Activated CD4-positive, alpha-beta T cell treated with anti-CD3 and anti-CD28 coated beads, Interleukin-2, amount 50 U/mL, for 1 hour (primary cell): ENCODE data around the gene THSD7A.

ENCODE experiments used
- DNase-seq: peaks from one replicate; pipeline ENCODE4 v3.0.0-alpha.2; 2020

The THSD7A gene, protein sequence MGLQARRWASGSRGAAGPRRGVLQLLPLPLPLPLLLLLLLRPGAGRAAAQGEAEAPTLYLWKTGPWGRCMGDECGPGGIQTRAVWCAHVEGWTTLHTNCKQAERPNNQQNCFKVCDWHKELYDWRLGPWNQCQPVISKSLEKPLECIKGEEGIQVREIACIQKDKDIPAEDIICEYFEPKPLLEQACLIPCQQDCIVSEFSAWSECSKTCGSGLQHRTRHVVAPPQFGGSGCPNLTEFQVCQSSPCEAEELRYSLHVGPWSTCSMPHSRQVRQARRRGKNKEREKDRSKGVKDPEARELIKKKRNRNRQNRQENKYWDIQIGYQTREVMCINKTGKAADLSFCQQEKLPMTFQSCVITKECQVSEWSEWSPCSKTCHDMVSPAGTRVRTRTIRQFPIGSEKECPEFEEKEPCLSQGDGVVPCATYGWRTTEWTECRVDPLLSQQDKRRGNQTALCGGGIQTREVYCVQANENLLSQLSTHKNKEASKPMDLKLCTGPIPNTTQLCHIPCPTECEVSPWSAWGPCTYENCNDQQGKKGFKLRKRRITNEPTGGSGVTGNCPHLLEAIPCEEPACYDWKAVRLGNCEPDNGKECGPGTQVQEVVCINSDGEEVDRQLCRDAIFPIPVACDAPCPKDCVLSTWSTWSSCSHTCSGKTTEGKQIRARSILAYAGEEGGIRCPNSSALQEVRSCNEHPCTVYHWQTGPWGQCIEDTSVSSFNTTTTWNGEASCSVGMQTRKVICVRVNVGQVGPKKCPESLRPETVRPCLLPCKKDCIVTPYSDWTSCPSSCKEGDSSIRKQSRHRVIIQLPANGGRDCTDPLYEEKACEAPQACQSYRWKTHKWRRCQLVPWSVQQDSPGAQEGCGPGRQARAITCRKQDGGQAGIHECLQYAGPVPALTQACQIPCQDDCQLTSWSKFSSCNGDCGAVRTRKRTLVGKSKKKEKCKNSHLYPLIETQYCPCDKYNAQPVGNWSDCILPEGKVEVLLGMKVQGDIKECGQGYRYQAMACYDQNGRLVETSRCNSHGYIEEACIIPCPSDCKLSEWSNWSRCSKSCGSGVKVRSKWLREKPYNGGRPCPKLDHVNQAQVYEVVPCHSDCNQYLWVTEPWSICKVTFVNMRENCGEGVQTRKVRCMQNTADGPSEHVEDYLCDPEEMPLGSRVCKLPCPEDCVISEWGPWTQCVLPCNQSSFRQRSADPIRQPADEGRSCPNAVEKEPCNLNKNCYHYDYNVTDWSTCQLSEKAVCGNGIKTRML (N-terminal part only)

DNA sequence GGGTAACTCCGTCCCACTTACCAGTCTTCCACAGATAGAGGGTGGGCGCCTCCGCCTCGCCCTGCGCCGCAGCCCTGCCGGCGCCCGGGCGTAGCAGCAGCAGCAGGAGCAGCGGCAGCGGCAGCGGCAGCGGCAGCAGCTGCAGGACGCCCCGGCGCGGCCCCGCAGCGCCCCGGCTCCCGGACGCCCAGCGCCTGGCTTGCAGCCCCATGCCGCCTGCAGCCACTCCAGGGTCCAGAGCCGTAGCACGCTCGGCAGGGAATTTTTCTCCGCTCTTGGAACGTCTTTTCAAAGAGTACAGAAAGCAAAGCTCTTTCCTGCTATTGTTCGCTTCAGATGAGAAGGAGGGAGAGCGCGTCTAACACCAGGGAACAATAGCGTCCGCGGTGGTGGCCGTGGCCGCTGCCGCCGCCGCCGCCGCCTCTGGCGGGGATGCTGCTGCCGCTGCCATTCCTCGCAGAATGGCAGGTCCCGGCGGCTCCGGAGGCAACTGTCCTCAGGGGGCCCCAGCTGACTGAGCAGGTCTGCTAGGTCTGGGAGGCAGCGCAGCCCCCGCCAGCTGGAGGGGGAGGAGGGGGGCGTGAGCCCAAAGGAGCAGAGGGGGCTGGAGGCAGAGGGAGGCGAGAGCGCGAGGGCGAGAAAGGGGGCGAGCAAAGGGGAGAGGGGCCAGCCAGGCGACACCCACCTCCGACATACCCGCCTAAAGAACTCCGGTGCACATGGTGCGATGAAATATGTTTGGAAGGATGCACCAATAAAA lies at the start of gene THSD7A:
THSD7A (minus strand) TSS at position 463 of the 760 bp plus-strand sequence; CDS start at position 211, 252 bp downstream.
- no peak for DNase-seq

DNA sequence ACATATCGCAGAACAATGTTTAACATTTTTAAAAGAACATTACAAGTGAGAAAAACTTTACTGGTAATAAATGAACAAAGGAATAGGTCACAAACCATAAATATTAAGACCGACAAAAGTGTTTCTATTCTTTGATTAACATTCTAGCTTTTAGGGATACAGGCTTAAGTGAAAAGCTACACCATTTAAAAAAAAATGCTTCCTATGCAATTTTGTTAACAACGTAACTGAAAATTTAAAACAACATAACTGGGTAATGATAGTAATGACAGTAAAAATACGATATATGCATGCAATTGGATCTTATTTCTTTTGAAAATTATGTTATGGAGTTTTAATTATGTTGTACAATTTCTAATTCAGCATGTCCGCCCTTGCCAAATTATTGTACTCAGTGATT lies 49.7 kb upstream of the THSD7A start:
- DNase-seq = no peak

DNA sequence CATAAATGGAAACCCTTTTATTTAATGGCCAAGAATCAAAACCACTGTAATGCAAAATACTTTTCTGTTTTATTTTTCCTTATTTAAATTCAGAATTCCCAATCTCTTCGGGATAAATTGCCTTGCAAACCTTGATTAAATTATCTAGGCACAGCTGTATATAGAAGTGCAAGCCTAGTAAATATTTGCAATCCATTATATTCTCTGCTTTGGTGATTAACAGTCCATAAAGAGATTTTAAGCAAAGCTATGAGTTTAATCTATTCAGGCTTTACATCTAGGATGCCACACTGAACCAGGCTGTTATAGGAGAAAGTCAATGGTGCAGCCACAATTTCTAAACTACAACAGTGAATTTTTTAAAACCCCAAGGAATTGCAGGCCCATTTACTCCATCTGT lies 43.6 kb upstream of the THSD7A start:
- no peak for DNase-seq

DNA sequence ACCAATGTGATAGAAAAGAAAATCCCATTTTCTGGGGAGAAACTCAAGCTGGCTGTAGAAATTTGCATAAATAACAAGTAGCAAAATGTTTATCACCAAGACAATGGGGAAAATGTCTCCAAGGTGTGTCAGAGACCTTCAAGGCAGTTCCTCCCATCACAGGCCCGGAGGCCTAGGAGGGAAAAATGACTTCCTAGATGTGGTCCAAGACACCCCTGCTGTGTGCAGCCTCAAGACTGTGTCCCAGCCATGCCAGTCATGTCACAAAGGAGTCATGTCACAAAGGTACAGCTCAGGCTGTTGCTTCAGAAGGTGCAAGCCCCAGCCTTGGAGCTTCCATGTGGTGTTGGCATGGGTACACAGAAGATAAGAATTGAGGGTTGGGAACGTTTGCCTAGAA lies 33.7 kb upstream of the THSD7A start:
- DNase-seq = no peak

DNA sequence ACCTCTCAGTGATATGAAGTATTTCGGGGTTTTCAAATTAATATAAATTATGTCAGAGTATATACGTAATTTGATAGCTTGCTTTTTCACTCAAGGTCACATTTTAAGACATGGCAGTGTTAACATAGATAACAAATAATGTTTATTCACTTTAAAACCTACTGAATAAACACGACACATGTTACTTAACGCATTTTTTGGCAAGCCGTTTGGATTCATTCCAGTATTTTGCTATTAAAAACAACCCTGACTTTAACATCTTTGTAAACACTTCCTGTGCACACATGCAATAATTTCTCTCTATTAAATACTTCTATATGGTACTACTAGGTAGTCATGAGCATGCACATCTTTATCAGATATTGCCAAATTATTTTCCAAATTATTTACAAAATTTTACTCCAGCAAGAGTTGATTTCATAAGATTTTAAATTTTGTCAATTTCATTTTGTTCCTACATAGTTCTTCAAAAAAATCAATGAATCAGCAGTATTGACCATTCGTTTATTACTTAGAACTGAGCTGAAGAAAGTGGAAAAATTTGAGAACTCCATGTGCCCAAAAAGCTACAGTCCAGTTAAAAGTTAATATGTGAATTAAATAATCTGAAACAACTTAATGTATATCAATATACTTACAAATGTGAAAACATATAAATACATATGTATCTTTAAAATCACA lies 26.8 kb upstream of the THSD7A start:
- no peak for DNase-seq

DNA sequence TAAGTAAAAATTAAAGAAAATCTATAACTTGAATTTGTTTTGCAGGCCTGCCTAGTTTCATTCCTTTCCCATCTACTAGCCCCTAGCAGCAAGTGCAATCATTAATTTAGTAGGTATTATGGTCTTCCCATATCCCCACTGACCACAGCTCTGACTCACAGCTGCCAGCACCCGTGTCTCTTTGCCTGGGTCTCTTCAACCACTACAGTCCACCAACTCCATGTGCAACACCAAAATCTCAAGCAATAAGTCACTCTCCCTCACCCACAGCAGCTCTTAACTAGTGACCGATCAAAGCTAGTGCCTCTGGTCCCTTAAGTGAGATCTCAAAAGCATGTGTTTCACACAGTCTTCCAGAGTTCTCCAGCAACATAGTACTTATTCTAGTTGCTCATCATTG lies 26.0 kb upstream of the THSD7A start:
- no peak for DNase-seq

DNA sequence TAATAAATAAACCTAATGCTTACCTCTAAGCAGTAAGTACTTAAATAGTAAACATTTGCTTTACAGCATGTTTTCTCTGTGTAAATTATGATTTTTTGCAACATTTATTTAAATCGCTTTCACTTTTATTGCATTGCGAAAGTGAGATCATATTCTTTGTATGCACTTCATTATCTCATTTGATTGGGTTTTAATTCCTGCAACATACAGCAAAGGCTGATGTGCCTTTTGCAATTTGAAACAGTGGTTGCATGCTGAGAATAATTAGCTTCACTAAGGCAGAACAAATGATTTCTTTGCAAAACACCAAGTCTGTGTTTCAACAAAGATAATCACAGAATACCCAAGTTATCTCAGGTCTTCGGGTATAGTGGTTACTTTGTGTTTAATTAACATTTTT lies 16.3 kb upstream of the THSD7A start:
- no peak for DNase-seq

DNA sequence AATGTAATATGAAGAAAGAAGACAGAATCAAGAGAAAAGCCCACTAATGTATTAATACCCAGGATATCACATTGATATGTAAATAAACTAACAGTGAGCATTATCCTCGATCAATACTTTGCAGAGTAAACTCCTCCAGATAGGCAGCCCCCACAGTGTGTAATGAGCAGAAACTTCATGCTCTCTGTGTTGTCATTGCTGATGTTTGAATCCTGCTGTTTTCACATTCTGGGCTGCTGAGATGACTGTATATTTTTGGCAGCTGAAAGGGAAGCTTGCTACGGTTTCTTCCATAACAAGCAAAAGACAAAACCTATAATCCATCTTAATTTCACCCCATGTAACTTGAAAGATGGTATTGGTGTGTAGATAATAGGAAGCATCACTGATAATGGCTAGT lies 15.3 kb upstream of the THSD7A start:
- DNase-seq = no peak

DNA sequence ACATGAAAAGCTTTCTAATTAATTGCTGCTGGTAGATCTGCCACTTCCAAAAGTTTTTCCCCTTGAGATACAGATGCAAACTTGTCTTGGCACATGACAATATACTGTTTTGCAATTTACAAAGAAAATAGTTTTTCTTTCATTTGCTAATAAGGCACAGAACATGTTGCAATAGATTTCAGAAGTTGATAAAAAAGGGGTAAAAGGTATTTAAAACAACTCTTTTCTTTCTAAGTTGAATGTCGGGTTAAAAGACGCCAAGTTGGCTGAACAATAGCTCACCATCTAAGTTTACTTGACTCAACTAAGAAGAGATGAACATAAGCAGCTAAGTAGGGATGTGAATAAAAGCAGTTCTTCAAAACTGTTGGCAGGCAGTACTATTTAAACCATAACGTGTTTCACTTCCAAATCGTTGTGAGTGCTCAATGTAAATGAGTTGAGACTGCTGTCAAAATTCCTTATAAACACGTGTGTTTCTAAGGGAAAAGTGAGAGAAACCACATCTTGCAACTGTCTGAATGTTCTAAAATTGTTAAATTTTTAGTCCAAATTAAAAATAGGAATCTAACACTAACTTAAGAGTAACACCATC lies 14.5 kb upstream of the THSD7A start:
- DNase-seq = no peak

DNA sequence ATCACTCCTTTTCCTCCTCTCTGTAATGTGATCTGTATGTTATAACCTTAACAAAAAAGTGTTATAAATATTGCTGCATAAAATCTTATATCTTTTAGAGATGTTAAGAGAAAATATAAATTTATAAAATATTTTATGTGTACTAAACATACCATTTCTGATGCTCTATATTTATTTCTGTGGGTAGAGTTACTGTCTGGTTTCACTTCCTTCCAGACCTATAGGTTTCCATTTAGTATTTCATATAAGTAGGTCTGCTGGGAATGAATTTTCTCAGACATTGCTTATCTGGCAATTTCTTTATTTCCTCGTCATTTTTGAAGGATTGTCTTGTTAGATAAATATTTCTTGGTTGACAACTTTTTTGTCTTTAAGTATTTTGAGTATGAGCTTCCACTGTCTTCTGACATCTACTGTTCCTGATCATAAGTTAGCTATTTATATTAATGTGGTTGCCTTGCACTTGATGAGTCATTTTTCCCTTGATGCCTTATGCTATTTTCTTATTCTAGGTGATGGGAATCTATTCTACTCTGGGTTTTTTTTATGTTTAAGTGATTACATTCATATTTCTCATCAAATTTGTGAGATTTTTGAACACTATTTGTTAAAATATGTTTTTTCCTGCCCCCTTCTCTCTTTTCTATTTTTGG lies 11.2 kb upstream of the THSD7A start:
- no peak for DNase-seq

DNA sequence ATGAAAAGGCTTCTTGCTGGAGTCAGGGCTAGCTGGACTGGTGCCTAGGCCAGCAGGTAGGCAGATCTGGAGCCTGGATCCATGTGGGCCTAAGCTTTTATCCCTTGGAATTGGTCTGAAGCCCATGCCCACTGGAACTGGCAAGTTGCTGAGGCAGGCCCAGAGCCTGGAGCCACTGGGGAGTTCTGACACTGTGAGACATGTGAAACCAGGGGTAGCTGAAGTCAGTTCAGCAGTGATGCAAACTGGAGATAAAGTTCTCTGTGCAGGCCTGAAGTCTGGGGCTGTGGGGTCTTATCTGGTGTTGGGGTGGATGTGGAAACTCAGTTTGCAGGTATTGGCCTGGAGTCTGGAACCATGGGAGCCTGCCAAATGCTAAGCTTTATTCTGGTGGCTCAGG lies 9.7 kb upstream of the THSD7A start:
- no peak for DNase-seq

DNA sequence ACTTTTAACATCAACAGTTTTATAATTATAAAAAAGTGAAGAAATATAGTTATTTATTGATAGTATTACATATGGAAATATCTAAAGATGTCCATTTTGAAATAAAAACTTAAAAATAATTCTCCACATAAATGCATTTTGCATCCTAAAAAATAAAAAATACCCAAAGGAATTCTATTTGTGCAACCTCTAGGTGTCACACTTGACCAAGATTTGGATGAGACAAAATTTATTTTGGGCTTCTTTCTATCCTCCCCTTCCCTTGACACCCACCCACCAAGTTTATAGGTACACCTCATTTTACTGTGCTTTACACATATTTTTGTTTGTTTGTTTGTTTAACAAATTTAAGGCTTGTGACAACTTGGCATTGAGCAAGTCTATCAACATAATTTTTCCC lies 3.3 kb upstream of the THSD7A start:
- DNase-seq = no peak

DNA sequence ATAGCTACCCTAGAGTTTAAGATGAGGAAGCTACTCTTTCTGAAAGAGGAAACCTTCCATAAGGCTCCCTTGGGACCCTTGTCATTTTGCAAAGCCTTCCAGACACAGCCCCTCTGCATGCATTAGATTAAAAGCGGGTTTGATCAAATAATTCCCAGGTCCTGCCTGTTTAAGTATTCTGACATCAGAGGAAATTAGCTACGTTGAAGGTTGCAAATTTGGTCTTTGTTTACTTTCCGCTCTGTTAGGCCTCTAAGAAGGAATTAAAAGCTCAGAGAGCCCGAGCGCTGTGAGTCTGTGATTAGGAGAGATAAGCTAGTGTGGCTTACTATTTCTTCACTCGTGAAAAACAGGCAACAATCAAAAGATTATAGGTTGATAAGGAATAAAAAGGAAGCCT lies 1.4 kb upstream of the THSD7A start:
- DNase-seq = no peak

DNA sequence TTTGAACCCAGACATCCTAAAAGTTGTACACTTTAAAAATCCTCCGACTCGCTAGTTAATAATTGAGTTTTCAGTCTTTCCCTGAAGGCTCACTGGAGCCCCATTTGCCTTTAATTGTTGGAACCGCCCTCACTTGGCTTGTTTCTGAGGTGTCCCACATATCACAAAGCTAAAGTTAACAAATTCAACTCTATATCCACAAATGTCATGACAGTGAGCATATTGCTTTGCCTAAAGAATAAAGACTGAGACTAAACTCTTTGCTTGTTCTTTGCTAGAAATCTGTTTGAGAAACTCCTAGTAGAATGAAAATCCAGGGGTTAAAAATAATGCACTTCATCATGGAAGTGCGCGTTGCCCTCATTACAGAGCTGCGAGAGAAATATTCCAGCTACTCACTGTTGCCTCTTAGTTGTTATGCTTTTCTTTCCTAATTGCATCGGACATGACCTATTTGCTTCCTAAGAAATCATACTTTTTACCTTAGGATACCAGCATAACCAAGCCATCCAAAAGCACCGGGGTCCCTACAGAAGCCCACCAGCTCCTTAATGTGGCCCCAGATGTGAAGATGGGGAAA lies 752 bp downstream of the THSD7A start:
- DNase-seq = no peak

DNA sequence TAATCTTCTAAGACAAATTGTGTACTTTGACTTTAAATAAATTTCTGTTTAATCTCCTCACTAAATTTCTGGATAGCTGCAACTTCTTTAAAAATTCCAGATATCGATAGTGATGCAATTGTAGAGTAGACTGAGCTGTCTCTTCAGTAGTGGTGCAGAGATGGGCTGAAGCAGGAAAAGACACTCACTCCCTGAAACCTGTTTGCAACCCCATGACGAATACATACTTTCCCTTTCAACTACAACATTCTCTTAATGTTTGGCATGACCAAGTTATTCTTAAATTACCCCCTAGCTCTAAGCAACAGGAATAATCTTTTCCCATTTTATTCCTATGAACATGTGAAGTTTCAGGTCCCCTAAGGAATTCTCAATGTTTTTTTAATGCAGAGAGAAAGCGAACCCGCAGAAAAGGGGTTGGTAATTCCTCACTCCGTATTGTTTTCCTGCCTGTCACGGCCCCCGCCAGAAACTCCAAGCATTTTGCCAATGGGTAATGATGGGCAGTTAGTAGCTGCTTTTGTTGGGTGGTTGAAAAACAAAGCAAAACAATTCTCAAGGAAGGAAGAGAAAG lies 1.3 kb downstream of the THSD7A start:
- DNase-seq = no peak

DNA sequence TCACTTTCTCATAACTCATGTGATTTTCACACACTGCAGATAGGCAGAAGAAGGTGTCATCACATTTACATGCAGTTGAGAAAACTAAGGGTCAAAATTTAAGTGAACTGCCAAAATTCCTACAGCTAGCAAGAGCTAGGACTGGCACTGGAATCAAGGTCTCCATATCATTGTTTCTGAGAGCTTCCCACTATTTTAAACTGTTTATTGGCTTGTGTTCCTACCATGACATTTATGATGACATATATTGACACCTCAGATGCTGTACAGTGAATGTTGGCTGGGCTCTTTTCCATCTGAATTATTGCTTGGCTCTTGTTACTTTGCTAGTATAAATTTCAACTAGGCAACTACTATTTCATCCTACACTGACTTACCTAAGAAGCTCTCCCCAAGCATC lies 2.0 kb downstream of the THSD7A start:
- DNase-seq = no peak

DNA sequence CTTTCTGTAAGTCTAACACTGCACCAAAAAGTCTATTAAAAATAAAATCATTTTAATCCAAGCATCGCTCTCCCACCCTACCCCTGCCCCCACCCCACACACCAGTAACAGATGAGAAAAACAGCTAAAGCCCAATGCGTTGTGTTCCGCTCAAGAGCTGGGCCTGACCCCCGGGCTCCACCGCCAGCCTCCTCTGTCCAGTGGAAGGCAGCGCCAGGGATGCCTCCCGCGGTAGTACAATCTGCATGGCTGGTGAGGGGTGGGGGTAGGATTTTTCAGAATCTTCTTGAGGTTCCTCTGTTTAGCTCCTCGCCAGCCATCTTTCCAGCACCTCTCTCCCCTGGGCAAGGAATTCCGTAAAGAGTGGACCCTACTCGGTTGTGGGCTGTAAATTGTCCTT lies 12.1 kb downstream of the THSD7A start:
- DNase-seq = no peak

DNA sequence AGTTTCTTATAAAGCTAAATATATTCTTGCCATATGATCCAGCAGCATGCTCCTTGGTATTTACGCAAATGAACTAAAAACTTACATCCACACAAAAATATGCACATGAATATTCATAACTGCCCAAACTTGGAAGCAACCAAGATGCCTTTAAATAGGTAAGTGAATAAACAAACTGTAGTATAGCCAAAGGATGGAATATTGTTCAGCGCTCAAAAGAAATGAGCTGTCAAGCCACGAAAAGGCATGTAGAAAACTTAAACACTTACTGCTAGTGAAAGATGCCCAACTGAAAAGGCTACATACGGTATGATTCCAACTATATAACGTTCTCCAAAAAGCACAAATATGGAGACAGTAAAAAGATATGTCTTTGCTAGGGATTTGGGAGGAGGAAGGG lies 12.7 kb downstream of the THSD7A start:
- DNase-seq = no peak

DNA sequence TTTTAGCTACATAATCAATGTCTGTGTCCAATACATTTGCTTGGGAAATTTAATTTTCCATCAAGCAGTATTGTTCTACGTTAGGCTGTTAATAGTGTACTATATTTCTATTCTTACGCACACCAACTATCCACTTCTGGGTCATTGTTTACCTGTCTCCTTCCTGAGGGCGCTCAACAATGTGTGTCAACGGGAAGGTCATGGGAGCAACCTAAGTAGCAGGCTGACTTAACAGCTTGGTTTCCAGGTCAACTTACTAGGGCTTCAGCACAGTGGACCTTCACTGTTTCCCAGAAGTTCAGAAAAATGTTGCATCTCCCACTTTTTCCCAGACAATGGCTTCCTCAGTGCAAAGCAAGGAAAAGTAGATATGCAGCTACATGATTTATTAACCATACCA lies 13.7 kb downstream of the THSD7A start:
- no peak for DNase-seq

DNA sequence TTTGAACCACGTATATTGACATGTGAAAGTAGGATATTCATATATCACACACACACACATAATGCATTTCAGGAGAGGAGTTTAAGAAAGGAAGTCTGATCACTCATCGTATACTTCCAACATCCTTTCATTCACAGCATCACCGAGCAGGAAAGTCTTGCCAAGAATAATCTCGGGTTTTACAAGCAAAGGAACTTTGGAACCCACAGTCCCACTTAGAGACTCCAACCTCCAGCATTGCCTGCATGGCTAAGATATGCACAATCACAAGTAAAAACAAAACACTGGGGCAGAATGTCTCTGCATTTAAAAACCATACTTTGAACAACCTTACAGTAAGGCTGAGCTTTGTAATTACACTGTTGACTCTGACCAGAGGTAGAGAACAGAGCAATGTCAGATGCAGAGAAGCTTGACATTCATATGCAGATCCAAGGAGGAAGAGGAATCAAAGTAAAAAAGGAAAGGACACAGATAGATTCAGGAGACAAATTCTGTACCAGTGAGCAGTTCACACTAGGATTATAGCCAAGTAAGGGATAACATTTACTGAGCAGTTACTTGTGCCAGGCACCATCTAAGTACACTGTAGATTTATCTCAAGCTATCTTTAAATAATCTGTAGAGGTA lies 14.8 kb downstream of the THSD7A start:
- DNase-seq = no peak
